ENCODE results near the gene CELF2.

CELF2 gene

DNA sequence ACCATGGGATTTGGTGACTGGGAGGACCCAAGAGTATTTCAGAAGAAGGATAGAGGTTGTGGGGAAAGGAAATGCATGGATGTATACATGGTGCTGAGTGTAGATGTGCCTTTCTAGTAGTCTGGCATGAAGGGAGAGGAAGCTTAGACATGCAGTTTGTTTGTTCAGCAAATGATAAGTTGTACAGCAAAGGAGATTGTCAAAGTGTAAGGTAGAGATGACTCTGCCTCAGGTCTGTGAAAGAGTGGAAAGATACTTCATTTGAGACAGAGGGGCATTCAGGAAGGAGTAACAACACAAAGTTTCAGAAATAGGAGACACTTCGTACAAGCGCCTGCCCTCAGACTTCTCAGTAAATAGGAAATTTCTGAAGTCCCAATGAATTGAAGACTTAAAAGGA is 152.3 kb downstream of the CELF2 start:
- DNase-seq (ENCODE audit: extremely low spot score) = no peak
- POLR2A ChIA-PET = no interaction called here
- CTCF ChIA-PET = interaction anchor here (0.6 to 2.2 kb wide), 2 partner anchors 10 to 73 kb away, joined by 3 to 8 read pairs; no protein-coding TSS in a partner anchor
- TF ChIP-seq, protein P1, sequence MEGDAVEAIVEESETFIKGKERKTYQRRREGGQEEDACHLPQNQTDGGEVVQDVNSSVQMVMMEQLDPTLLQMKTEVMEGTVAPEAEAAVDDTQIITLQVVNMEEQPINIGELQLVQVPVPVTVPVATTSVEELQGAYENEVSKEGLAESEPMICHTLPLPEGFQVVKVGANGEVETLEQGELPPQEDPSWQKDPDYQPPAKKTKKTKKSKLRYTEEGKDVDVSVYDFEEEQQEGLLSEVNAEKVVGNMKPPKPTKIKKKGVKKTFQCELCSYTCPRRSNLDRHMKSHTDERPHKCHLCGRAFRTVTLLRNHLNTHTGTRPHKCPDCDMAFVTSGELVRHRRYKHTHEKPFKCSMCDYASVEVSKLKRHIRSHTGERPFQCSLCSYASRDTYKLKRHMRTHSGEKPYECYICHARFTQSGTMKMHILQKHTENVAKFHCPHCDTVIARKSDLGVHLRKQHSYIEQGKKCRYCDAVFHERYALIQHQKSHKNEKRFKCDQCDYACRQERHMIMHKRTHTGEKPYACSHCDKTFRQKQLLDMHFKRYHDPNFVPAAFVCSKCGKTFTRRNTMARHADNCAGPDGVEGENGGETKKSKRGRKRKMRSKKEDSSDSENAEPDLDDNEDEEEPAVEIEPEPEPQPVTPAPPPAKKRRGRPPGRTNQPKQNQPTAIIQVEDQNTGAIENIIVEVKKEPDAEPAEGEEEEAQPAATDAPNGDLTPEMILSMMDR (IDR thresholded peaks at IDR 0.05; ENCODE audit: control extremely low read depth, extremely low read depth, low read depth, missing control alignments) = no peak

DNA sequence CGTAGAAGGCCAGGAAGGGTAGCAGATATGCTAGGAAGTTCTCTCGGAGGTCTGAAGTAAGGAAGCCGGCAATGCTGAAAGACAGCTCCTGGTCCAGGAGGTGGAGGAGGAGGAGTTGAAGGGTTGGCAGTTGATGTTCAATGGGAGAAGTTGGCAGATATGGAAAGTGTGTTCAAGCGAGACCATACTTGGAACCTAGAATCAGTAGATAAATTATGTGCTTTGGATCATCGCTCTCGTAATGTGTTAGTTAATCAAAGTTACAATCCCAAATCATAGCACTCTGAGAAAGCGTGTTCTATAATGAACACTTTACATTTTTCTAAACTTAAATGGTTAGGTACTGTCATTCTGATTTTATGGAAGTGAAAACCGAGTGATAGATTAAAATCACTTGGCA is 152.9 kb downstream of the CELF2 start:
- no peak for DNase-seq (ENCODE audit: extremely low spot score)
- ChIA-PET POLR2A (no interaction called here), CTCF (interaction anchor here (0.6 to 2.2 kb wide), 3 partner anchors 10 to 72 kb away, joined by 3 to 8 read pairs (median 3); no protein-coding TSS in a partner anchor)
- TF ChIP-seq, protein P1 (IDR thresholded peaks at IDR 0.05; ENCODE audit: control extremely low read depth, extremely low read depth, low read depth, missing control alignments) = no peak

- TF ChIP-seq, protein P1 (IDR thresholded peaks at IDR 0.05; ENCODE audit: control extremely low read depth, extremely low read depth, low read depth, missing control alignments) = no peak
- POLR2A ChIA-PET = no interaction called here
- CTCF ChIA-PET = interaction anchor here (1.1 to 2.2 kb wide), 4 partner anchors 11 to 34 kb away, joined by 3 to 8 read pairs (median 4); no protein-coding TSS in a partner anchor
- DNase-seq (ENCODE audit: extremely low spot score) = no peak
Measured at GRCh38 chr10:11170993-11171851, 153.6 kb downstream of the CELF2 start.

GRCh38 chr10:11173042-11173441 is 155.4 kb downstream of the CELF2 start:
- TF ChIP-seq, protein P1 (IDR thresholded peaks at IDR 0.05; ENCODE audit: control extremely low read depth, extremely low read depth, low read depth, missing control alignments) = no peak
- ChIA-PET CTCF (interaction anchor here (0.8 to 3.9 kb wide), 7 partner anchors 23 to 98 kb away, joined by 3 to 24 read pairs (median 4); no protein-coding TSS in a partner anchor), POLR2A (no interaction called here)
- DNase-seq (ENCODE audit: extremely low spot score) = no peak

DNA sequence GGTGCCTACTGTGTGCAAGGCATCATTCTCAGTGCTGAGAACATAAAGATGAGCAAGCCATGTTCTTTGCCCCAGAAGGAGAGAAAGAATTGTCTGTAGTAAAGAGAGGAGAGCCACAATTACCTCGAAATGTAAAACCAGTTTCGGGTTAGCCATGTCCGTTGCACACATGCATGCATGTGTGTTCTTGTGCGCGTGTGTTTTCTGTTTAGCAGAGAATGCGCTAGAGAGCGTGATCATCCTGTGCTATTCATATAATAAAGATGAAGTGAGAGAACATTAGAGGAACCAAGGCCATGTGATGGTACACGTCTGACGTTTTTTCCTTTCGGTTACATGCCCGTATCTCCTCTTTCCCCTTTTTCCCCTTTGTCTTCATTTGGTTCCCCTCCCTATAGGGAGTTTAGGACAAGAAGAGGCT is 158.2 kb downstream of the CELF2 start:
- DNase-seq (ENCODE audit: extremely low spot score) = peak; percentile 49
- TF ChIP-seq, protein P1 (IDR thresholded peaks at IDR 0.05; ENCODE audit: control extremely low read depth, extremely low read depth, low read depth, missing control alignments) = peak; percentile 33
- ChIA-PET CTCF (interaction anchor here (1.1 to 3.9 kb wide), 4 partner anchors 11 to 96 kb away, joined by 3 to 24 read pairs (median 12); no protein-coding TSS in a partner anchor), POLR2A (interaction anchor here (1.4 kb wide), 1 partner anchor 10 kb away, joined by 4 read pairs; no protein-coding TSS in a partner anchor)

DNA sequence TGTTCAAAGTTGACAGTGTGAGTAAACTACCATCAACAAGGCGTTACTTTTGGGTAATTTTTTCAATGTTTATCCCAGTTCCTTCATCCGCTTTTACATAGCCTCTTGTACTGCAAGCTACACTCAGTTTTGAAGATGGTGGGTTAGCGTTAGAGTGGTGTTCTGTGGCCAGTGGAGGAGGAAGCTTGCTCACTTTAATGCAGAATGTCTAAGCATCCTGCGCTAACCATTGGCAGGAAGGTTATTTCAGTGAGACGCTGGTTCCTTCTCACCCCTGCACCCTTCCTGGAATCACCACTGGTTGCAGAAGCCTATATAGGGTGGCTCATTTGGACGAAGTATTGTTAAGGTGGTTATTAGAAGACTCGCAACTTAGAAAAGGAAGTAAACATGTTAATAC is 159.1 kb downstream of the CELF2 start:
- DNase-seq (ENCODE audit: extremely low spot score) = no peak
- POLR2A ChIA-PET = interaction anchor here (0.6 to 0.8 kb wide), 2 partner anchors 12 to 66 kb away, joined by 3 to 4 read pairs; no protein-coding TSS in a partner anchor

More for the DNA sequence above, 159.1 kb downstream of the CELF2 start:
- CTCF ChIA-PET = interaction anchor here (1.1 to 4.8 kb wide), 2 partner anchors 11 to 16 kb away, joined by 3 to 40 read pairs; no protein-coding TSS in a partner anchor
- TF ChIP-seq, protein P1 (IDR thresholded peaks at IDR 0.05; ENCODE audit: control extremely low read depth, extremely low read depth, low read depth, missing control alignments) = no peak

All from GM10248 (cell line).